K562 (cell line): ENCODE results near the gene SLC5A5. TPM values are rescaled to one million over a fixed set of nuclear protein-coding genes. Genes with fewer than 3 reads are reported as not detected.
A peak's percentile ranks its signal among the peaks of the same experiment; 100 is the strongest.

Source experiments
- ADNP ChIP-seq: fragments of 200-800 bp; sonication (Bioruptor generic); IDR thresholded peaks from 2 replicates; pipeline ENCODE4 v1.6.1; 2016; ENCODE audit warnings: missing genetic modification characterization, missing compliant biosample characterization
- MECOM ChIP-seq: fragments of 250-450 bp; sonication (Bioruptor Pico); IDR thresholded peaks from 2 replicates; pipeline ENCODE4 v1.8.0; 2022; ENCODE audit warnings: inconsistent platforms
- NCOA1 ChIP-seq: fragments of 450-650 bp; IDR thresholded peaks from 2 replicates; pipeline ENCODE4 v1.6.1; 2016; ENCODE audit warnings: low read depth
- RBM22 ChIP-seq: fragments of 200-400 bp; formaldehyde crosslinking; IDR thresholded peaks from 2 replicates; pipeline ENCODE4 v1.6.1; 2018; ENCODE audit warnings: low read length, low read depth; ENCODE audit not compliant: poor library complexity, severe bottlenecking
- TARDBP ChIP-seq: fragments of 450-650 bp; IDR thresholded peaks from 2 replicates; pipeline ENCODE4 v1.6.1; 2016
- TEAD4 ChIP-seq, 2 experiments: sonication (generic) in 1 of 2; formaldehyde crosslinking in 1 of 2; IDR thresholded peaks; 2 replicates each; pipeline versions ENCODE4 v1.6.1 to v1.8.0; 2012 to 2022; ENCODE audit warnings: borderline replicate concordance in 1 of 2, inconsistent platforms in 1 of 2, low read length in 1 of 2, mild to moderate bottlenecking in 1 of 2, missing genetic modification reagents in 1 of 2
- ZSCAN29 ChIP-seq: fragments of 450-650 bp; IDR thresholded peaks from 2 replicates; pipeline ENCODE4 v1.6.1; 2017
- polyA plus RNA-seq, 8 experiments: library from polyadenylated mRNA; depleted of rRNA in 4 of 8; stranded (reverse) in 5 of 8; unstranded in 3 of 8; fragments of >200 nt; fragmentation: Nextera tagmentation in 2 of 8; fragmentation: Illumina TruSeq in 1 of 8; extraction: Ambion mirVana in 2 of 8; extraction: Trizol in 1 of 8; gene quantifications; 2 replicates each; pipeline versions ENCODE4 v1.2.1 to v1.2.3, GENCODE V29; 2011 to 2014; ENCODE audit warnings: inconsistent platforms in 1 of 8, missing spikeins in 1 of 8
- total RNA-seq, 7 experiments: library from RNA; depleted of rRNA in 6 of 7; stranded (reverse); fragments of >200 nt in 6 of 7; fragmentation: Illumina TruSeq in 2 of 7; extraction: Trizol in 2 of 7; gene quantifications; 2 replicates each; pipeline versions ENCODE4 v1.2.1 to v1.2.3, GENCODE V29; 2011 to 2021; ENCODE audit warnings: low replicate concordance in 1 of 7
- TF ChIP-seq, protein P1 (sequence below), 2 experiments: fragments of 450-650 bp; IDR thresholded peaks; 2 replicates each; pipeline ENCODE4 v1.6.1; 2016; ENCODE audit warnings: mild to moderate bottlenecking in 2 of 2, borderline replicate concordance in 1 of 2, low read depth in 1 of 2, moderate library complexity in 1 of 2

Gene SLC5A5
- total and polyA plus RNA-seq, 9 of the 15 experiments (the other 6 are each of a cell fraction or from before 2014, with no cell fraction given), result 0.10 to 0.73 (median 0.23) TPM

DNA sequence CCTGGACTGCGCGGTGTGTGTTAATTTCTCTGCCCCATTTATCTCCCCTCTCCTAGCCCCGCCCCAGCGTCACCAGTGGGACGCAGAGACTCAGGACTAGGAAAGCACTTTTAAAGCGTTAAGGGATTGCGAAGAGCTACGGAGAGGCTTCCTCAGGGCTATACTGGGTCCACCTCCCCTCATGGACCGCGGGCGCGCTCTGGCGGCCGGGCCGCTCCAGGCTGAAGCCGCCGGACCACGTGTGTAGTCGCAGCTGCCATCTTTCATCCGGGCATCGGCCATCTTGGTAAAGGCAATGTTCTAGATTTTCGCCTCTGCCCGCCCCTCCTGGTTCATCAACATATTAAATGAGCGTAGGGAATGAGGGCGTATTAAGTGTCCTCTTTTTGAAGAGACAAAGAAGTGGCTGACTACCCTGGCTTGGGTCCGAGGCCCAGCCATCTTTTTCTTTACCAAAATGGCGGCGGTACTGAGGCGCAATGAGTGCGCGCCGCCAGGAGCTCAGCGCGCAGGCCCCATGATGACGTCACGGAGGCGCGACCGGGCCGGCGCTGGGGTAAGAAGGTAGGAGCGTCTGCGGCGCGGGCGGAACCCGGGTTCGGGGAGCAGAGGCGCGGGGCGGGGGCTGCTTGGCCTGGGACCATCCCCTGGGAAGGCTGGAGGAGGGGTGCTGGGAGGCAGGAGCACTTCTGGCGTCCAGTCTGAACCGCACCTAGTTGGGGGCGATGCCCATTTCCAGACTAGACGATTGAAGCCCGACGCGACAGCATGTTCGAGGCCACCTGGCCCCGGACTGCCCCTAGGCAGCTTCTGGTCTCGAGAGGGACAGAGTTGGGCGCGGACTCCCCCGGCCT is 61.0 kb downstream of the SLC5A5 start, which contains the start of gene CCDC124 (continued):
- no peak for TF ChIP-seq RBM22
- no peak for TF ChIP-seq NCOA1
- no peak for TF ChIP-seq ZSCAN29
- peak; percentile 80; the same call in 1 of the 2 replicates for TF ChIP-seq MECOM (CRISPR knock-in tag)
- TF ChIP-seq TEAD4 (IDR thresholded peaks at IDR 0.05; ENCODE audit: low read length), result peak; percentile 54; the same call in 1 of the 2 replicates
- TF ChIP-seq TEAD4 (CRISPR knock-in tag; IDR thresholded peaks at IDR 0.05; ENCODE audit: borderline replicate concordance), result no peak
- TF ChIP-seq TARDBP, result peak; percentile 89
- TF ChIP-seq, protein P1, sequence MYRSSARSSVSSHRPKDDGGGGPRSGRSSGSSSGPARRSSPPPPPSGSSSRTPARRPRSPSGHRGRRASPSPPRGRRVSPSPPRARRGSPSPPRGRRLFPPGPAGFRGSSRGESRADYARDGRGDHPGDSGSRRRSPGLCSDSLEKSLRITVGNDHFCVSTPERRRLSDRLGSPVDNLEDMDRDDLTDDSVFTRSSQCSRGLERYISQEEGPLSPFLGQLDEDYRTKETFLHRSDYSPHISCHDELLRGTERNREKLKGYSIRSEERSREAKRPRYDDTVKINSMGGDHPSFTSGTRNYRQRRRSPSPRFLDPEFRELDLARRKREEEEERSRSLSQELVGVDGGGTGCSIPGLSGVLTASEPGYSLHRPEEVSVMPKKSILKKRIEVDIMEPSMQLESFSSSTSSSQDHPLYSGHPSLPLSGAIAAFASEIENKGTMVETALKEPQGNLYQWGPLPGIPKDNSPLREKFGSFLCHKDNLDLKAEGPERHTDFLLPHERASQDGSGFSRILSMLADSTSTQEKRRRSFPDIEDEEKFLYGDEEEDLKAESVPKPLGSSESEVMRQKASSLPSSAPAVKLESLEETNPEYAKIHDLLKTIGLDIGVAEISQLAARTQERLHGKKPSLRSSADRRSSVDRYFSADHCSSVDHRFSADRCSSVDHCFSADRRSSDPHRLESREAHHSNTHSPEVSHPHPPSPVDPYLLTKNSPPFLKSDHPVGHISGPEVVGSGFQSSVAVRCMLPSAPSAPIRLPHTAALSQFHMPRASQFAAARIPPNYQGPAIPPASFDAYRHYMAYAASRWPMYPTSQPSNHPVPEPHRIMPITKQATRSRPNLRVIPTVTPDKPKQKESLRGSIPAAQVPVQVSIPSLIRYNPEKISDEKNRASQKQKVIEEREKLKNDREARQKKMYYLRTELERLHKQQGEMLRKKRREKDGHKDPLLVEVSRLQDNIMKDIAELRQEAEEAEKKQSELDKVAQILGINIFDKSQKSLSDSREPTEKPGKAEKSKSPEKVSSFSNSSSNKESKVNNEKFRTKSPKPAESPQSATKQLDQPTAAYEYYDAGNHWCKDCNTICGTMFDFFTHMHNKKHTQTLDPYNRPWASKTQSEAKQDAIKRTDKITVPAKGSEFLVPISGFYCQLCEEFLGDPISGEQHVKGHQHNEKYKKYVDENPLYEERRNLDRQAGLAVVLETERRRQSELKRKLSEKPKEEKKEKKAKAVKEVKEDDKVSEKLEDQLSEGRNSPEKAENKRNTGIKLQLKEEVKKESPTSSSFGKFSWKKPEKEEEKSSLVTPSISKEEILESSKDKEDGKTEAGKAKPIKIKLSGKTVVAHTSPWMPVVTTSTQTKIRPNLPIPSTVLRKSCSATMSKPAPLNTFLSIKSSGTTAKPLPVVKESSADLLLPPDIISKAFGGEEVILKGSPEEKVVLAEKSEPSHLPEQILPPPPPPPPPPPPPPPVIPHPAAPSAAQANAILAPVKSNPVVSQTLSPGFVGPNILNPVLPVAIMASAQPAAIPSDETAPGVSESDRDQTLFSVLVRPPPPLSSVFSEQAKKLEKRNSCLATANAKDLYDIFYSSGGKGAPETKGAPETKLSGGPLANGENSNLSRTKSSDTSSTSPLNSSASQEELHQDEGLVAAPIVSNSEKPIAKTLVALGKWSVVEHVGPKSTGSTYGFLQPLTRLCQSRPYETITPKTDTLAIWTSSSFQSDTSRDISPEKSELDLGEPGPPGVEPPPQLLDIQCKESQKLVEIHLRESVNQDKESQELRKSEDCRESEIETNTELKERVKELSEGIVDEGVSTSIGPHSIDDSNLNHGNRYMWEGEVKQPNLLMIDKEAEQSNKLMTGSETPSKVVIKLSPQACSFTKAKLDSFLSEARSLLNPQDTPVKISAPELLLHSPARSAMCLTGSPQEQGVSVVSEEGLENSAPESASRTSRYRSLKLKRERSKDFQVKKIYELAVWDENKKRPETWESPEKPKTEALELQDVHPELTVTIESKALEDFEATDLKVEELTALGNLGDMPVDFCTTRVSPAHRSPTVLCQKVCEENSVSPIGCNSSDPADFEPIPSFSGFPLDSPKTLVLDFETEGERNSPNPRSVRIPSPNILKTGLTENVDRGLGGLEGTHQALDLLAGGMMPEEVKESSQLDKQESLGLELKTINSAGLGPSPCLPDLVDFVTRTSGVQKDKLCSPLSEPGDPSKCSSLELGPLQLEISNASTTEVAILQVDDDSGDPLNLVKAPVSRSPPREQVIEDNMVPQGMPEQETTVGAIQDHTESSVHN (IDR thresholded peaks at IDR 0.05; ENCODE audit: borderline replicate concordance in 1 of 2, low read depth in 1 of 2), result no peak
- peak; percentile 64; the same call in 1 of the 2 replicates for TF ChIP-seq ADNP (tag)
- TF ChIP-seq, all 486 proteins: peak for 221
